ENCODE data around the gene TLCD5. TPM values are rescaled to one million over a fixed set of nuclear protein-coding genes. Genes with fewer than 3 reads are reported as not detected.
A peak's percentile ranks its signal among the peaks of the same experiment; 100 is the strongest.

The TLCD5 gene
- total RNA-seq, 2 donors from 2014 or later: 11.3 to 18.7 TPM

DNA sequence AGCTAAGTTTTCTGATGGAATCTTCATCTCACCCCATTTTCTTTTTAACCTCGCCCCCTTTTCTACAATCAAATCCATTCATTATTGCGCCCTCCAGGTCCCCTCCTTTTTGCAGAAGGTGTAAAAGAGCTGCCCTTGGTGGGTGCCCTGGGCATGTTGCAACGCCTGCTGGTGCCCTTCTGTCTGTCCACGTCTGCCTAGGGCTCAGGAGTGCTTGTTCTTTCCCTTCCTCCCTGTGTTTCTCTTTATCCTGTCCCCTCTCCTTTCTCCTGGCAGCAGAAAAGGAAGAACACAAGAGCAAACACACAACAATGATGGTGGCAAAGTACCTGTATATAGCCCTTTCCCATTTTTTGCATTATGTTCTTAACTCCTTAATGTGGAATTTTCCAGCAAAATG lies 6.2 kb upstream of the TLCD5 start:
- H3K9me3 ChIP-seq: no peaks in the 10 kb centered on the region
- DNase-seq (ENCODE audit: low spot score): no peak
- no peaks in the 10 kb centered on the region for H3K36me3 ChIP-seq
- TF ChIP-seq, protein P1, sequence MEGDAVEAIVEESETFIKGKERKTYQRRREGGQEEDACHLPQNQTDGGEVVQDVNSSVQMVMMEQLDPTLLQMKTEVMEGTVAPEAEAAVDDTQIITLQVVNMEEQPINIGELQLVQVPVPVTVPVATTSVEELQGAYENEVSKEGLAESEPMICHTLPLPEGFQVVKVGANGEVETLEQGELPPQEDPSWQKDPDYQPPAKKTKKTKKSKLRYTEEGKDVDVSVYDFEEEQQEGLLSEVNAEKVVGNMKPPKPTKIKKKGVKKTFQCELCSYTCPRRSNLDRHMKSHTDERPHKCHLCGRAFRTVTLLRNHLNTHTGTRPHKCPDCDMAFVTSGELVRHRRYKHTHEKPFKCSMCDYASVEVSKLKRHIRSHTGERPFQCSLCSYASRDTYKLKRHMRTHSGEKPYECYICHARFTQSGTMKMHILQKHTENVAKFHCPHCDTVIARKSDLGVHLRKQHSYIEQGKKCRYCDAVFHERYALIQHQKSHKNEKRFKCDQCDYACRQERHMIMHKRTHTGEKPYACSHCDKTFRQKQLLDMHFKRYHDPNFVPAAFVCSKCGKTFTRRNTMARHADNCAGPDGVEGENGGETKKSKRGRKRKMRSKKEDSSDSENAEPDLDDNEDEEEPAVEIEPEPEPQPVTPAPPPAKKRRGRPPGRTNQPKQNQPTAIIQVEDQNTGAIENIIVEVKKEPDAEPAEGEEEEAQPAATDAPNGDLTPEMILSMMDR (IDR thresholded peaks at IDR 0.05): no peak
- peaks cover 0 to 26% of the 10 kb centered on the region in 2 donors for H3K4me1 ChIP-seq
- no peak overlapping the region for H3K27ac ChIP-seq
- no peak overlapping the region for H3K4me3 ChIP-seq
- H3K27me3 ChIP-seq: no peaks in the 10 kb centered on the region

DNA sequence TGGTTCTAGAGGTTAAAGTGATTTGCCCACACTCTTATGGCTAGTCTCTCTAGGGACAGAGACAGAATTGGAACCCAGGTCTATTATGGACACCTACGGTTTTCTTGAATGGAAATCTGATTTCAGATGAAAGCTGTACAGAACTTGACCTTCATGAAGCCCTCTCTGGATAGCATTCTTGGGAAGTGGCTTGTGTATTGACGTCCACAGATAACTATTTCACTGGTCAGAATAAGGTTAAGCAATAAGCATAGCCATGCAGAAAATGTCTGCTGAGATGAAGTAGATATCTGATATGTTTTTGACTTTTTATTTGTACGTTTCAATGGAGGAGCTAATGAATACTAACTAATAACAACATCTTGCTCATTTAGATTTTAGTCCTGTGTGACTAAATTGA lies 1.1 kb downstream of the TLCD5 start:
- Histone ChIP-seq H3K36me3 (peaks cover 15% of the 10 kb centered on the region), H3K9me3 (no peaks in the 10 kb centered on the region), H3K4me1 (peaks cover 0 to 36% of the 10 kb centered on the region in 2 donors), H3K27me3 (no peaks in the 10 kb centered on the region), H3K27ac (peak overlapping the region; percentile 96 to 98), H3K4me3 (peak overlapping the region; percentile 78 to 79)
- DNase-seq (ENCODE audit: low spot score): no peak
- TF ChIP-seq, protein P1 (IDR thresholded peaks at IDR 0.05): no peak

DNA sequence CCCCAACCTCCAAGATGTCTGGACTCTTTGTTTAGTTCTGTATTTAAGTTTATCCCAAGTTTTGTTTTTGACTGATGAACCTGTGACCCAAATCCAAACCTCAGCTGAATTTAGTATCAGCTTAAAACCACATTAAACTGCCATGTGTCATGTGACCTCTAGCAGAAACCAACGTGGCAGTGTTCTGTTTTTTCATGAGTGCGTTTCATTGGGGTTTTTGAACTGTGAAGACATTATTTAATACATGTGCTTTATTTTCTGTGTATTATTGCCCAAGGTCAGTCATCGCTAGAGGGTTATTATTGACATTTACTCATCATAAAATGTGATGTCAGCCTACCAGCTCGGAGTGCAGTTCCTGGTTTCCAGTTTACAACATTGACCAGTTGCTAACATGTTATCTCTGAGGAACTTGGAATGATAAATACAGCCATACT lies 1.8 kb downstream of the TLCD5 start:
- Histone ChIP-seq H3K36me3 (peaks cover 15% of the 10 kb centered on the region), H3K4me3 (peak overlapping the region; percentile 78 to 79), H3K9me3 (no peaks in the 10 kb centered on the region), H3K4me1 (peaks cover 0 to 43% of the 10 kb centered on the region in 2 donors), H3K27me3 (no peaks in the 10 kb centered on the region), H3K27ac (peak overlapping the region; percentile 96 to 98)
- TF ChIP-seq, protein P1 (IDR thresholded peaks at IDR 0.05): no peak
- DNase-seq (ENCODE audit: low spot score): no peak

DNA sequence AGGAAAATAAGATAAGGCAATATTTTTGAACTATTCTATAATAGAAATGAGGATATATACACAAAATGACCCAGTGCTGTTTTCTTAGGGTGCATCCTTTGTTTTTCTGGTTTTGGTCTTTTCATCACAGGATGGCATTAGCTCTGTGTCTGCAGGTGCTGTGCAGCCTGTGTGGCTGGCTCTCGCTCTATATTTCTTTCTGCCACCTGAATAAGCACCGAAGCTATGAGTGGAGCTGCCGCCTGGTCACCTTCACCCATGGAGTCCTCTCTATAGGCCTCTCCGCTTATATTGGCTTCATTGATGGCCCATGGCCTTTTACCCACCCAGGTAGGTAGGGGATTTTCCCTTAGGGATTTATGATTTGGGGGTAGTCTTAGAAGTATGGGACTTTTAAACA lies 2.2 kb downstream of the TLCD5 start:
- Histone ChIP-seq H3K36me3 (peaks cover 15% of the 10 kb centered on the region), H3K27ac (peak overlapping the region; percentile 96 to 98), H3K9me3 (no peaks in the 10 kb centered on the region), H3K27me3 (no peaks in the 10 kb centered on the region), H3K4me3 (peak overlapping the region; percentile 78 to 79), H3K4me1 (peaks cover 0 to 47% of the 10 kb centered on the region in 2 donors)
- TF ChIP-seq, protein P1 (IDR thresholded peaks at IDR 0.05): no peak
- DNase-seq (ENCODE audit: low spot score): no peak

DNA sequence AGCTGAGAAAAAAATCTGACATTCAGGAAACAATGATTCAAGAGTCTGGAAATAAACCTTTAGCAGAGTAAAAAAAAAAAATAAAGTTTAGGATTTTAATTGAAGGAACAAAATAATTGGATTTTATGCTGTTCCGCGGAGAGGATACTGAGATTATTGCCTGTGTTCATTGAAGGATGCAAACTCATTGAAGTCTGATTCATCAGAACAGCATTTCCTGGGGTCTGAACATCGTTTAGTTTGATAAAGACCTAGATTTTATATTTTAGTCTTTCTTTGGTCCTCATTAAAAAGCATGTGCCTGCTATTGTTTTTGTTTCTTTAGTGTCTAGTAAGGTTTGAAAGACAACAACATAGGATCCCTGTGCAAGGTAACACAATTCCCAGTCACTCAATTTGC lies 4.5 kb downstream of the TLCD5 start:
- H3K4me3 ChIP-seq: no peak overlapping the region
- peaks cover 15% of the 10 kb centered on the region for H3K36me3 ChIP-seq
- H3K4me1 ChIP-seq: peaks cover 0 to 70% of the 10 kb centered on the region in 2 donors
- H3K27ac ChIP-seq: no peak overlapping the region
- H3K27me3 ChIP-seq: no peaks in the 10 kb centered on the region
- DNase-seq (ENCODE audit: low spot score): no peak
- TF ChIP-seq, protein P1 (IDR thresholded peaks at IDR 0.05): no peak
- H3K9me3 ChIP-seq: no peaks in the 10 kb centered on the region

DNA sequence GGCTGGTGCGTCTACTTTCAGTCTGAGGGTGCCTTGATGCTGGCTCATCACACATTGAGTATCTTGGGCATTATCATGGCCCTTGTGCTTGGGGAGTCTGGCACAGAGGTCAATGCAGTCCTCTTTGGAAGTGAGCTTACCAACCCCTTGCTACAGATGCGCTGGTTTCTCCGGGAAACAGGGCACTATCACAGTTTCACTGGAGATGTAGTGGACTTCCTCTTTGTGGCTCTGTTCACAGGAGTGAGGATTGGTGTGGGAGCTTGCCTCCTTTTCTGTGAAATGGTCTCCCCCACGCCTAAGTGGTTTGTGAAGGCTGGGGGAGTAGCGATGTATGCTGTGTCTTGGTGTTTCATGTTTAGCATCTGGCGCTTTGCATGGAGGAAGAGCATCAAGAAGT lies 4.9 kb downstream of the TLCD5 start:
- Histone ChIP-seq H3K4me1 (peaks cover 0 to 67% of the 10 kb centered on the region in 2 donors), H3K4me3 (no peak overlapping the region), H3K9me3 (no peaks in the 10 kb centered on the region), H3K27ac (peak overlapping the region; percentile 60 to 100), H3K27me3 (no peaks in the 10 kb centered on the region), H3K36me3 (peaks cover 15% of the 10 kb centered on the region)
- TF ChIP-seq, protein P1 (IDR thresholded peaks at IDR 0.05): no peak
- DNase-seq (ENCODE audit: low spot score): no peak
